Mucosa of rectum (tissue), 2 donors: ENCODE data around the gene POC1B.
A peak's percentile ranks its signal among the peaks of the same experiment; 100 is the strongest.
"Not testable (repeated sequence)": the region's sequence is repeated elsewhere in the genome, so short reads cannot be mapped to it uniquely, and the experiment has no call there.

Experiments
- H3K27ac ChIP-seq, 2 donors: one replicate each; pipeline ENCODE4 v1.7.0; 2013; ENCODE audit warnings: inconsistent platforms in 2 of 2, low read depth in 2 of 2, low read length in 2 of 2
- H3K27me3 ChIP-seq, 2 donors: one replicate each; pipeline ENCODE4 v1.7.0; 2013; ENCODE audit warnings: low read length in 2 of 2; ENCODE audit not compliant: control insufficient read depth in 2 of 2, insufficient read depth in 2 of 2
- H3K36me3 ChIP-seq, 2 donors: one replicate each; pipeline ENCODE4 v1.7.0; 2013; ENCODE audit warnings: low read length in 2 of 2; ENCODE audit not compliant: control insufficient read depth in 2 of 2, insufficient read depth in 2 of 2
- H3K4me1 ChIP-seq, 2 donors: one replicate each; pipeline ENCODE4 v1.7.0; 2013; ENCODE audit warnings: low read length in 2 of 2, mild to moderate bottlenecking in 1 of 2; ENCODE audit not compliant: control insufficient read depth in 2 of 2, insufficient read depth in 2 of 2
- H3K4me3 ChIP-seq, 2 donors: one replicate each; pipeline ENCODE4 v1.7.0; 2013; ENCODE audit warnings: low read length in 2 of 2
- H3K9ac ChIP-seq, 2 donors: one replicate each; pipeline ENCODE4 v1.7.0; 2013; ENCODE audit warnings: low read length in 2 of 2, low read depth in 1 of 2, mild to moderate bottlenecking in 1 of 2
- H3K9me3 ChIP-seq, 2 donors: one replicate each; pipeline ENCODE4 v1.7.0; 2013; ENCODE audit warnings: low read length in 2 of 2; ENCODE audit not compliant: control insufficient read depth in 2 of 2
- donor health status: healthy.
- donor health status: Normal muscosa, but diverticular disease.

Gene POC1B

DNA sequence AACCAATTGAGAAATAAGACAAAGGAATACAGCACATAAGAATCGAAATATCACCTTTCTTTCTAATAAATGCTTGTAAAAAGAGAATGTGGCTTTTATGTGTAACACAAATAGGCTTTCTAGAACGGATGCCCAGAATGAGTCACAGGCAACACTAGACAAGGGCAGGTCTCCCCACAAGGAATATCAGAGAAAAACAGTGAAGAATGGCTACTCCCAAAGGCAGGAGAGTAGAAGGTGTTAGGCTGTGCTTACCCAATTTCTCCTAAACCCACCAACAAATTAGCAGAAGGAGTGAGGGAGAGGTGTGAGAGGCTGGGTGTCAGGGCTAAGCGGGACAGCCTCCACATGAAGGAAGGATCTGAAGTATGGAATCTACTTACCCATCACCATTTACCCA lies 56.5 kb downstream of the POC1B start:
- no peaks in the 10 kb centered on the region for H3K9me3 ChIP-seq
- H3K27ac ChIP-seq: peak overlapping the region; percentile 51 to 52
- H3K9ac ChIP-seq: no peak overlapping the region
- no peak overlapping the region for H3K4me3 ChIP-seq
- no peaks in the 10 kb centered on the region for H3K36me3 ChIP-seq
- H3K4me1 ChIP-seq: peaks cover 2 to 17% of the 10 kb centered on the region in 2 donors
- H3K27me3 ChIP-seq: no peaks in the 10 kb centered on the region

DNA sequence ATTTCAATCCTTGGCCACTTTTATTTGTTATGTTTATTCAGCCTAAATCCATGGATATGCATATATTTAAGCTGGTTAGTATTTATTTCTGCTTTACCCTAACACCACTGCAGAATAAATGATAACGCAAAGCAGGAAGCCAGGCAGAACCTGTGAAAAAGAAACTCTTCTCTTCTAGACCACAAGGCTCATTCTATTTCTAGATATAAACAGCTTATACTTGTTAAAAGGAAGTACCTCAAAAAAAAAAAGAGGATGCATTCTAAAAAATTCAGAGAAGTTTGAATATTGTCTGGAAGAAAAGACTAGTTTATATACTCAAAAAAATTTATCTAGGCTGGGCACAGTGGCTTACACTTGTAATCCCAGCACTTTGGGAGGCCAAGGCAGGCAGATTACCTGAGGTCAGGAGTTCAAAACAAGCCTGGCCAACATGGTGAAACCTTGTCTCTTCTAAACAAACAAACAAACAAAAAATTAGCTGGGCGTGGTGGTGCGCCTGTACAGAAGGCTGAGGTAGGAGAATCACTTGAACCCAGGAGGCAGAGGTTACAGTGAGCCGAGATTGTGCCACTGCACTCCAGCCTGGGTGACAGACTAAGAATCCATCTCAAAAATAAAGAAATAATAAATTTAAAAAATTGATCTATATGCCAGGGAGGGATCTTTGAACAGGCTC lies 57.1 kb downstream of the POC1B start:
- Histone ChIP-seq H3K36me3 (no peaks in the 10 kb centered on the region), H3K9me3 (no peaks in the 10 kb centered on the region), H3K9ac (no peak overlapping the region), H3K4me1 (peaks cover 2 to 16% of the 10 kb centered on the region in 2 donors), H3K27ac (peak overlapping the region; percentile 51 to 65), H3K27me3 (no peaks in the 10 kb centered on the region), H3K4me3 (no peak overlapping the region)

DNA sequence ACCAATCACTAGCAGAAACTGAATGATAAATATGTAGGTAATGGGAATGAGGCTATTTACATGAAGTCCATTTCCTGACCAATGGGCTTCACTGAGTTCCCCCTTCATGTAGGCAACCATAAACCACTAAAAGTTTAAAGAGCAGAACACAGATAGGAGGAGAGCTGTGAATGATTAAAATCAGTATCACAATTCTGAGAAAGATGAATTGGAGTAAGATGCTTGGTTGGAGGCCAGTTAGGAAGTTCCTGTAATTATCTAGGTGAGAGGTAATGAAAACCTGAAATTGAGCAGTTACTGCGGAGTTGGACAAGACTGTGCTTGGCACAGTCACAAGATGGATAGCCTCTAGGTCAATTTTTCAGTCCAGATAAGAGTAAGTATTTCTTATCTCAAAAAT lies 57.8 kb downstream of the POC1B start:
- peaks cover 2 to 16% of the 10 kb centered on the region in 2 donors for H3K4me1 ChIP-seq
- no peaks in the 10 kb centered on the region for H3K36me3 ChIP-seq
- no peaks in the 10 kb centered on the region for H3K9me3 ChIP-seq
- no peak overlapping the region for H3K4me3 ChIP-seq
- no peak overlapping the region for H3K27ac ChIP-seq
- H3K27me3 ChIP-seq: no peaks in the 10 kb centered on the region
- H3K9ac ChIP-seq: no peak overlapping the region

DNA sequence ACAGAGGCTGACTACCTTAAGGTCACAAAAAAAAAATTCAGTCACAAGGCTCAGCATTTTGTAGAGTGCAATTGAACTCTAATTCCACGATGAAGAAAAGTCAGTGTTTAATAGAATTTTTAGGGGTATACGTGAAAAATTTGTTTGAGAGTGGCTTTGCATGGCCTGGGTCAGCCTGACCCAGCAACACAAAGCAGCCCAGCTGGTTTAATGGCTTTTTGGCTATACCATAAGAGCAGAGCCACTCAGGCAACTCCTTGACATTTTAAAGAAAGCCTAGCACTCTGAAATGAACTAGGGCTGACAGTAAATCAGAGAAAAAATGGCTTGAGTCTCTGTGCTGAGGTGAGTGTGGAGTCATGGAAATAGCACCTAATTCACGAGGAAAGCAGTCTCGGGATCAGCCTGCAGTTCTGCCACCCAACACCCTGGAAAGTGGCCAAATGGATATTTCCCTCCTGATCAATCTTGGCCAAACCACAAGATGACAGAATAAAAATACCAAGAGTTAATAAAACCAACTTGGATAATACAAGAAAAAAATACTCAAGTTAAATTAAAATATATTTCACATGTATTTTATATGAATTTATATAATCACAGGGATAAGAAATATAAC lies 60.8 kb downstream of the POC1B start:
- Histone ChIP-seq H3K4me1 (peaks cover 10 to 19% of the 10 kb centered on the region in 2 donors), H3K27me3 (no peaks in the 10 kb centered on the region), H3K36me3 (no peaks in the 10 kb centered on the region), H3K4me3 (no peak overlapping the region), H3K9ac (no peak overlapping the region), H3K9me3 (no peaks in the 10 kb centered on the region), H3K27ac (no peak overlapping the region)

DNA sequence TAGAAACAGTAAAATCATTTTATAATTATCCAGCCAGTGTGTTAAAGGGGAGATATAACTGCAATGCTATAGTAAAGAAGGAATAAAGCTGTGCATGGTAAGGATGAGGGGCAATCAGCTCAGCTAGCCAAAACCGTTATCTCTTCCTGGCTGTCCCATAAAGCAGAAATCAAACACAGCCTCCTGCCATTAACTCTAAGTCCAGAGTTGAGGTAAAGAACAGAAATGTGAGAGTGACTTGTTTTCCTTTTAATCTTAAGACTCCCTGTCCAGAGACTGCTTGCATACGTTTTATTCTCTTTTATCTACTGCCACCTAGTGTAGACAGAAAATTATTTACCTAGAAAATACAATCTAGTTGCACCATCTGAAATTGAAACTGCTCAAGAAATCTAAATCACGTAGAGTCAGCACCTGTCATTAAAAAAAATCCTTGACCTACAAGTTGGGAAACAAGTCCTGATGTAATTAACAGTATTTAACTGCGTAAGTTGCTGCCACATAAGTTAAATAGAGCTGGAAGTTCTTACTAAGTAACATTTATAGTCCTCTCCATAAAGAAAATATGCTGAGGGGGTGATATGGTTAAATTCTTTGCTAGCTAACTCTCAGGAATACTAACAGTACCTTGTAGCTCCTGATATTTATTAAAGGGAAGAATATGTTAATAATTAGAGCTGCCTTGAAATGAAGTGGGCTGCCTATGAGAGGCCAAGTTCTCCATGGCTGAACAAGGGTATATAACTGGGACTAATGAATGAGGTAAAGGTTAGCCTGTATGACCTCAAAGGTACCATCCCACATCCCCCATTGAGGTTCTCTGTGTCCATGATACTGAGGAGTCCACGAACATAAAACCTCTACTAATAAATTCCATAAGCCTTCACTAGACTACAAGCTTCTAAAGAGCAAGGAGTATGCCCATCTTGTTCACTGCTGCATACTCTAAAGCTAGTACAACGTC lies 63.9 kb downstream of the POC1B start:
- Histone ChIP-seq H3K4me3 (peak overlapping the region in 1 of 2 donors; percentile 51), H3K27me3 (no peaks in the 10 kb centered on the region), H3K9me3 (no peaks in the 10 kb centered on the region), H3K4me1 (peaks cover 8 to 11% of the 10 kb centered on the region in 2 donors), H3K36me3 (no peaks in the 10 kb centered on the region), H3K9ac (peak overlapping the region; percentile 34), H3K27ac (peak overlapping the region; percentile 5 to 22)

DNA sequence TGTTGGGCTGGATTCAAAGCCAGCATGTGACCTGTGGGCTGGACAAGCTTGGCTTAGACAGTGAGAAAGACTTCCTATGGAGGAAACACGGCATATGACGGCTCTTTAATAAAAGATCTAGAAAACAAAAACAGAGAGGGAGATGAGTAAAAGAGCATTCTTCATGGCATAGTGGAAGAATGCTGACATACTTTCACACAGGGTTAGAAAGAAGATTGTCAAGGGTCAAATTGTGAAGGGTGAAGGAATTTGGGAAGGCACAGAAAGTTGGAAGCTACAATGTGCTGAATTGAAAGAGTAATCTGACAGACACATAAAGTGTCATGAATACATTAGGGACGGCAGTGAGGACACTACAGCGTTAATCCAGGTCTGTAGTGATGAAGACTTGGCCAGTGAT lies 64.7 kb downstream of the POC1B start:
- Histone ChIP-seq H3K9ac (peak overlapping the region in 1 of 2 donors; percentile 34), H3K27ac (peak overlapping the region; percentile 5 to 22), H3K27me3 (no peaks in the 10 kb centered on the region), H3K36me3 (no peaks in the 10 kb centered on the region), H3K9me3 (no peaks in the 10 kb centered on the region), H3K4me1 (peaks cover 8 to 11% of the 10 kb centered on the region in 2 donors), H3K4me3 (peak overlapping the region in 1 of 2 donors; percentile 46)

DNA sequence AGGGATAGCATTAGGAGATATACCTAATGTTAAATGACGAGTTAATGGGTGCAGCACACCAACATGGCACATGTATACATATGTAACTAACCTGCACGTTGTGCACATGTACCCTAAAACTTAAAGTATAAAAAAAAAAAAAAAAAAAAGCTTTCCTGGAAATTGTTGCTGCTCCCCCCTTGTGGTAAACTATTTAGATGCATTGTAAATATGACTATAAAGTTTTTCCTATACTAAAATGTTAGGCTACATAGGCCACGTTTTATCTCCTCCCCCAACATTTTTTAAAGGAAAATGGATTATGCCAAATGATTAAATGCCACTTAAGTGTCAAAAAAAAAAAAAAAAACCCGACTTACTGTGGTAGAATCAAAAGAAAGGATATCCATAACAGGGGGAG lies 66.6 kb downstream of the POC1B start:
- not testable (repeated sequence) for H3K9me3 ChIP-seq, H3K9ac ChIP-seq, H3K36me3 ChIP-seq, H3K27ac ChIP-seq, H3K4me3 ChIP-seq, H3K27me3 ChIP-seq
- H3K4me1 ChIP-seq: peaks cover 8 to 10% of the 10 kb centered on the region in 2 donors

DNA sequence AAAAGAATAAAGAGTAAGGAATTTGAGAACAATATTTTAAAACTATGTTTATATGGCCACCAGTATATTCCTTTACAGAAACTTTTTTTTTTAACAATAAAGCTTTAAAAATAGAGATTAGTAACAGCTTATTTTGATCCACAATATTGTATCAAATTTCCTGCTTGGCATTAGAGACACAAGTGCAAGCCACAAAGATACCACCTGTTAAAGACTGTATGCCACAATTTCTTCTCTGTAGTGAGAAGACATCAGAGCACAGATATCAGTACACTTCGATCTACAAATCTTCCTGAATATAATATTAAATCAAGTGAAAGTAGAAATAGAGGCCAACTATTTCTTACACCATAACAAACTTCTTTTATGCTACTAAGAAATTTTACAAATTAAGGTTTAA lies 69.3 kb downstream of the POC1B start:
- peaks cover under 1 to 21% of the 10 kb centered on the region in 2 donors for H3K4me1 ChIP-seq
- H3K4me3 ChIP-seq: no peak overlapping the region
- H3K27me3 ChIP-seq: no peaks in the 10 kb centered on the region
- no peaks in the 10 kb centered on the region for H3K9me3 ChIP-seq
- H3K36me3 ChIP-seq: peaks cover 0 to 3% of the 10 kb centered on the region in 2 donors
- H3K27ac ChIP-seq: no peak overlapping the region
- H3K9ac ChIP-seq: no peak overlapping the region

DNA sequence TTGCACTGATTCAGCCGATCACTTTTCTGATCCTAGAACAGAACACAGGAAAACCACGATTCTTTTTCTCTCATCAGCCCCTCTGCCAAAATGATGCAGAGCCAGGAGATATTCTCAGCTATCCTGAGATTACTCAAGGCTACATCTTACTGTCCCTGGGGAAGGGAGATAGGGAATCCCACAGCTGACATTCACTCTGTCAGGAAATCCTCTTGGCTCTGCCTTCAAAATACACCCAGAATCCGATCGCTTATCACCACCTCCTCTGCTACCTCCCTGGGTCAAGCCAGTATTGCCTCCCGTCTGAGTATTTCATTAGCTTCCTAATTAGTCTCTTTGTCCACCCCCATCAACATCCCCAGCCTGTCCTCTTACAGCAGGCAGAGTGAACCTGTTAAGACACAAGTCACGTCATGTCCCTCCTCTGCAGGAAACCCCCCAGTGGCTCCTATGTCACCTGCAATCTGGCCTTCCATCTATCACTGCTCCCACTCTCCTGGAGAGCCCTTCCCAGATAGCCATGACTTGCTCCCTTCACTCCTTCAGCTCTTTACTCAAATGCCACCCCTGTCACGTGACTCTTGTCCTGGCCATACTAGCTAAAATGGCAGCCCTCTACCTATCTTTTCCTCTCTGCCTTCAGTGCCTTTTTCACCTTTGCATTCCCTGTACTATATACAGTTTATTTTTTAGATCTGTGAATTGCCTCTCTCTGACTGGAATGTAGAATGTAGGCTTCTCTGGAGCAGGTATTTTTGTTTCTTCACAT lies 71.6 kb downstream of the POC1B start:
- Histone ChIP-seq H3K9ac (no peak overlapping the region), H3K36me3 (peaks cover 0 to 3% of the 10 kb centered on the region in 2 donors), H3K4me1 (peaks cover 0 to 16% of the 10 kb centered on the region in 2 donors), H3K27me3 (no peaks in the 10 kb centered on the region), H3K9me3 (no peaks in the 10 kb centered on the region), H3K4me3 (no peak overlapping the region), H3K27ac (peak overlapping the region; percentile 80)
